Esophagus squamous epithelium (tissue), 4 donors: Measurements from ENCODE around the gene PRND.

Experiments used
- CTCF ChIP-seq, 6 experiments: fragments of 450-650 bp in 4 of 6; fragments of 200-600 bp in 2 of 6; sonication (generic) in 2 of 6; IDR thresholded peaks; one replicate each; pipeline ENCODE4 v1.5.1; 2016 to 2019; ENCODE audit warnings: antibody characterized with exemption in 6 of 6, mild to moderate bottlenecking in 4 of 6, moderate library complexity in 4 of 6
- POLR2A ChIP-seq, 4 donors: fragments of 450-650 bp; IDR thresholded peaks; one replicate each; pipeline ENCODE4 v1.6.1; 2017; ENCODE audit warnings: antibody characterized with exemption in 4 of 4, mild to moderate bottlenecking in 4 of 4, moderate library complexity in 3 of 4

GRCh38 chr20:4724459-4725262, 3.0 kb downstream of the PRND start:
- TF ChIP-seq CTCF (IDR thresholded peaks at IDR 0.05) (no peak), POLR2A (IDR thresholded peaks at IDR 0.05) (no peak)
